Measurements from ENCODE around the gene COPS3. TPM values are rescaled to one million over a fixed set of nuclear protein-coding genes. Genes with fewer than 3 reads are reported as not detected.
"Not testable (repeated sequence)": the region's sequence is repeated elsewhere in the genome, so short reads cannot be mapped to it uniquely, and the experiment has no call there.

Gene COPS3
- total RNA-seq, 1 donor from 2014 or later, result 106 TPM

DNA sequence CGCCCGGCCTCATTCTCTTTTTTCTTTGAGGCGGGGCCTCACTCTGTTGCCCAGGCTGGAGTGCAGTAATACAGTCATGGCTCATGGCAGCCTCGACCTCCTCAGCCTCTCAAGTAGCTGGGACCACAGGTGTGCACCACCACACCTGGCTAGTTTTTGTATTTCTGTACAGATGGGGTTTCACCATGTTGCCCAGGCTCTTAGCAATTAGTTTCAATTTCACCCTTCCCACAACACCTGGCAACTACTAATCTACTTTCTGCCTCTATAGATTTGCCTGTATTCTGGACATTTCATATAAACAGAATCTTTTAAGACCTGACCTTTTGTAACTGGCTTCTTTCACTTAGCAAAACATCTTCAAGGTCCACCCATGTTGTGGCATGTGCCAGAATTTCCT lies 14.1 kb upstream of the COPS3 start:
- no peak for DNase-seq (ENCODE audit: low spot score)
- Mint-ChIP-seq H3K36me3 (ENCODE audit: low read depth) (no peaks in the 10 kb centered on the region), H3K27ac (no peak overlapping the region), H3K9me3 (no peaks in the 10 kb centered on the region), H3K4me1 (ENCODE audit: low read depth) (peaks cover 16% of the 10 kb centered on the region), H3K4me3 (ENCODE audit: low read depth) (no peak overlapping the region), H3K27me3 (ENCODE audit: low read depth) (peaks cover 2% of the 10 kb centered on the region)
- intact Hi-C loops (cut with micrococcal nuclease), result no loop called here

DNA sequence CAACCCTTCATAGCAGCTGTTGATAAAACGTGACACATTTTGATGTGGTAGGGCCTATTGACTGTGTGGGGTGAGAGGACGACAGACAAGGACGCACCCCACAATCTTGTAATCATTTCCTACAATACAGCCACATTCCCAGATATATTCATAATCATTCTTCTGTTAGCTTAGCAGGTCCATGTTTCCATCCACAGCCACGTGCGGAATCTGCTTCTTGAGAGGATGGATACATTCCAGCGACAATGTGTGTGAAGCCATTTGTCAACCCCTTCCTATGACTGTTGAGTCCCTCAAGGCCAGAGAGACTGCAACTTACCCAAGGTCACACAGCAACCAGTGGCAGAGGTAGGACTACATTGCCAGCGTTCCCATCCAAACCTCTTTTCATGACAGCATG lies 8.7 kb upstream of the COPS3 start:
- Mint-ChIP-seq H3K4me1 (ENCODE audit: low read depth) (no peaks in the 10 kb centered on the region), H3K4me3 (ENCODE audit: low read depth) (no peak overlapping the region)
- no peak for DNase-seq (ENCODE audit: low spot score)

DNA sequence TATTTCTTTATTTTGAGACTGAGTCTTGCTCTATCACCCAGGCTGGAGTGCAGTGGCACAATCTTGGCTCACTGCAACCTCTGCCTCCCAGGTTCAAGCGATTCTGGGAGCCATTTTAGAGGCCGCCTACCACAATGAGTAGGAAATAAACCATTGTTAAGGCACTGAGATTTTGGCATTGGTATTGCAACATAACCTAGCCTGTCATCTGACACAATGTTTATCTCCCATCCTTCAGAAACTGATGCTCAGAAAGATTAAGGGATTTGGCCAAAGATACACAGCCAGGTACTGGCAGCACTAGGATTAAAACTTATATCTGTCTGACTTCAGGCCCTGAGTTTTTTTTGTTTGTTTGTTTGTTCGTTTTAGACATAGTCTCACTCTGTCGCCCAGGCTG lies 8.0 kb upstream of the COPS3 start:
- intact Hi-C loops (cut with micrococcal nuclease), result no loop called here
- Mint-ChIP-seq H3K4me3 (ENCODE audit: low read depth) (no peak overlapping the region), H3K27me3 (ENCODE audit: low read depth) (peaks cover 2% of the 10 kb centered on the region), H3K4me1 (ENCODE audit: low read depth) (no peaks in the 10 kb centered on the region), H3K36me3 (ENCODE audit: low read depth) (no peaks in the 10 kb centered on the region), H3K27ac (no peak overlapping the region), H3K9me3 (no peaks in the 10 kb centered on the region)
- no peak for DNase-seq (ENCODE audit: low spot score)

More for the DNA sequence above, 8.7 kb upstream of the COPS3 start:
- Mint-ChIP-seq H3K9me3 (no peaks in the 10 kb centered on the region), H3K27me3 (ENCODE audit: low read depth) (peaks cover 2% of the 10 kb centered on the region), H3K36me3 (ENCODE audit: low read depth) (no peaks in the 10 kb centered on the region), H3K27ac (no peak overlapping the region)
- intact Hi-C loops (cut with micrococcal nuclease), result no loop called here

DNA sequence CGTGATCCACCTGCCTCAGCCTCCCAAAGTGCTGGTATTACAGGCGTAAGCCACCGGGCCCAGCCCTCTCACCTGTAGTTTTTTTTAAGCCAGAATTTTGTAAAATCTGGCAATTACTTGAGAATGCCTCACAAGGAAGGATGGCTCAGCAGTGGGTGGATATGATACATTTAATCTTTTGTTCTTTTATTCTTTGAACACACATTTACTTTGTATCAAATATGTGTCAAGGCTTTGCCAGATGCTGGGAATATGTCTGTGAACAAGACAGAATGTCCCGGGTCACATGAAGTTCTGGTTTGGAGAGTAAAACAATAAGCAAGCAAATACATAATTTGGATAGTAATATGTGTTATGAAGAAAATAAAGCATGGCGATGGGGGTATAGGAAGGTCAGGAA lies 4.9 kb upstream of the COPS3 start:
- Mint-ChIP-seq H3K9me3 (no peaks in the 10 kb centered on the region), H3K27ac (no peak overlapping the region), H3K4me1 (ENCODE audit: low read depth) (peaks cover 11% of the 10 kb centered on the region), H3K27me3 (ENCODE audit: low read depth) (no peaks in the 10 kb centered on the region), H3K4me3 (ENCODE audit: low read depth) (no peak overlapping the region), H3K36me3 (ENCODE audit: low read depth) (no peaks in the 10 kb centered on the region)
- intact Hi-C loops (cut with micrococcal nuclease), result no loop called here
- no peak for DNase-seq (ENCODE audit: low spot score)

DNA sequence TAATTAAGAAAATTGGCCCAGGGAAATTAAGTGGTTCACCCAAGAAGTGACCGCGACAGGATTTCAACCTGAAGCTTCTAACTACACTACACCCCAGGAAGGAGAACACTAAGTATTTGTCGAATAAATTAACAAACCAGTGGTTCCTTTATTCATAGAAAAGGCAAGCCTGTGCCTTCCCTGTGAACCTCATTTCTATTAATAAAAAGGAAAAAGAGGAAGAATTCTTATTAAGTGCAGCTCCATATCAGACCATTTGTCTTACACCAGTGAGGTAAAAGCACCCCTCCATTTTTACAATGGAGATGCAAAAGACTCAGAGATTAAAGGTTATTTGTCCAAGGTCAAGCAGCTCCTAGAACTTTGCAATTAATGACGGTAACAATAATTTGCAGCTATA lies 1.7 kb downstream of the COPS3 start:
- Mint-ChIP-seq H3K9me3 (no peaks in the 10 kb centered on the region), H3K27me3 (ENCODE audit: low read depth) (no peaks in the 10 kb centered on the region), H3K4me3 (ENCODE audit: low read depth) (peak overlapping the region; percentile 90), H3K36me3 (ENCODE audit: low read depth) (peaks cover 29% of the 10 kb centered on the region), H3K4me1 (ENCODE audit: low read depth) (peaks cover 30% of the 10 kb centered on the region), H3K27ac (peak overlapping the region; percentile 45)
- intact Hi-C loops (cut with micrococcal nuclease), result no loop called here
- no peak for DNase-seq (ENCODE audit: low spot score)

DNA sequence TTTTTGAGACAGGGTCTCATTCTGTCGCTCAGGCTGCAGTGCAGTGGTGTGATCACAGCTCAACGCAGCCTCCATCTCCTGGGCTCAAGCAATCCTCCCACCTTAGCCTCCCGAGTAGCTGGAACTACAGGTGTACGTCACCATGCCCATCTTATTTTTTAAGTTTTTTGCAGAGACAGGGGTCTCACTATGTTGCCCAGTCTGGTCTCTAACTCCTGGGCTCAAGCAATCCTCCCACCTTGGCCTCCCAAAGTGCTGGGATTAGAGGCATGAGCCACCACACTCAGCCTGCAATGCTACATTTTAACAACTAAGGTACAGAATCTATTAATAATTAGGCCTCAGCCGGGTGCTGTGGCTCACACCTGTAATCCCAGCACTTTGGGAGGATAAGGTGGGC lies 3.6 kb downstream of the COPS3 start:
- H3K27ac Mint-ChIP-seq; H3K27me3 Mint-ChIP-seq (ENCODE audit: low read depth): not testable (repeated sequence)

DNA sequence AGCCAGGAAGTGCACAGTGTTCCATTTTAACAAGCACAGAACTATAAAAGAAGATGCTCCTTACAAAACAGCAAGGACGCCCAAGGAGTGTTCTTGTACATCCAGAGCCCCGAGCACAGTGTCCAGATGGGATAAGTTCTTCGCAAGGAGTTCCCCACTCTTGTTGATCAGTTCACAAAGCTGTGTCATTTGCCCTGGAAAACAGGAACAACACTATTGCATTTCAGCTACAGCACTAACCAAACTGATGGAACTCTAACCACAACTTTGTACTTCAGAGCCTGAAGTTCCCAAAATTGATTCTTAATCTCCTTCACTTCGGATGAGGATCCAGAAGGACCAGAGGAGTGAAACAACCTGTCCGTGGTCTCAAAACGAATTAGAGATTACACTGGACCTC lies 5.1 kb downstream of the COPS3 start:
- Mint-ChIP-seq H3K36me3 (ENCODE audit: low read depth) (peaks cover 48% of the 10 kb centered on the region), H3K27ac (no peak overlapping the region)

More for the DNA sequence above, 3.6 kb downstream of the COPS3 start:
- peaks cover 46% of the 10 kb centered on the region for H3K36me3 Mint-ChIP-seq (ENCODE audit: low read depth)
- H3K4me3 Mint-ChIP-seq (ENCODE audit: low read depth); intact Hi-C loops (cut with micrococcal nuclease); H3K9me3 Mint-ChIP-seq; DNase-seq (ENCODE audit: low spot score): not testable (repeated sequence)
- H3K4me1 Mint-ChIP-seq (ENCODE audit: low read depth), result peaks cover 32% of the 10 kb centered on the region

DNA sequence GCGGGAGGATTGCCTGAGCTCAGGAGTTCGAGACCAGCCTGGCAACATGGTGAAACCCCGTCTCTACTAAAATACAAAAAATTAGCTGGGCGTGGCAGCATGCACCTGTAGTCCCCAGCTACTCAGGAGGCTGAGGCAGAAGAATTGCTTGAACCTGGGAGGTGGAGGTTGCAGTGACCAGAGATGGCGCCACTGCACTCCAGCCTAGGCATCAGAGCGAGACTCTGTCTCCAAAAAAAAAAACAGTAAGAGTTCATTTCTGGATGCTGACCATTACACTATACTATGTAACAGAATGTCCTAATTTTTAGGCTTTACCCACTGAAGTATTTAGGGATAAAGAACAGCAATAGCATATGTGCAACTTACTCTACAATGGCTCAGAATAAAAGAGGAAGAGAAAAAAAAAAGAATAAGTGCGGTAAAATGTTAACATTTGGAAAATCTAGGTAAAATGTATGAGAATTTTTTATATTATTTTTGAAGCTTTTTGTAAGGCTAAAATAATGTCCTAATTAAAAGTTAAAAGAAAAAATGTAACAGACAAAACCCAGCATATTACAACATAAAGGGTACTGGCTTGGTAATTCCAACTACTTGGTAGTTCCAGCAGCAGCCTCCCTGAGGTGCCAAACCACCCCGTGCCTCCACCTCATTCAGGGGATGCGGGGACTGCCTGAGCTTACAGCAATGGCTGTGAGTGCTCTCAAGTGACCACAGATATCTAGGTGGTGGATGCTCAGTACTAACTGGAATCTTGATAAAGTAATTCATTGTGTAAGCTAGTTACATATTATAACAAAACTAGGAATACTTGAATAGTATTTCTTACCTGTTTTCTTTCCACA lies 10.9 kb downstream of the COPS3 start:
- no peaks in the 10 kb centered on the region for H3K9me3 Mint-ChIP-seq
- H3K36me3 Mint-ChIP-seq (ENCODE audit: low read depth), result peaks cover 59% of the 10 kb centered on the region

More for the DNA sequence above, 5.1 kb downstream of the COPS3 start:
- Mint-ChIP-seq H3K4me3 (ENCODE audit: low read depth) (no peak overlapping the region), H3K9me3 (no peaks in the 10 kb centered on the region), H3K27me3 (ENCODE audit: low read depth) (no peaks in the 10 kb centered on the region), H3K4me1 (ENCODE audit: low read depth) (peaks cover 21% of the 10 kb centered on the region)
- no peak for DNase-seq (ENCODE audit: low spot score)
- intact Hi-C loops (cut with micrococcal nuclease), result no loop called here

DNA sequence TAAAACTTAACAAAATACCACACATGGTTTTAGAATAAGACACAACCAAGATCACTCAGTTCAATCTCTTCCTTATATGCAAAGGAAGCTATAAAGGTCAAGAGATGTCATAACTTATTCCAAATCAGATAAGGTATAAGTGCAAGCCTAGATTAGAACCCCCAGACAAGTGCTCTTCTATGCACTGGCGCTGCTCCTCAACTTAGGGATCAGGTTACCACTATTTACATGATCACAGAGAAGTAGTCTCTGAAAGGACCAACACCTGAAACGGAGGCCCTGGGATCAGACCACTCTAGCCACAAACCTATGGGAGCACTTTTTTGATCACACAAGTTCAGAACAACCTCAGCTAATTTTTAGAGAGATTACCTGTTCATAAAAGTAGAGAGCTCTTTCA lies 16.6 kb downstream of the COPS3 start:
- H3K9me3 Mint-ChIP-seq, result no peaks in the 10 kb centered on the region
- H3K27me3 Mint-ChIP-seq (ENCODE audit: low read depth), result no peaks in the 10 kb centered on the region
- no peak overlapping the region for H3K27ac Mint-ChIP-seq
- no peak for DNase-seq (ENCODE audit: low spot score)
- H3K36me3 Mint-ChIP-seq (ENCODE audit: low read depth), result peaks cover 63% of the 10 kb centered on the region
- H3K4me1 Mint-ChIP-seq (ENCODE audit: low read depth), result peaks cover 1% of the 10 kb centered on the region
- intact Hi-C loops (cut with micrococcal nuclease), result no loop called here
- no peak overlapping the region for H3K4me3 Mint-ChIP-seq (ENCODE audit: low read depth)

More for the DNA sequence above, 10.9 kb downstream of the COPS3 start:
- no peak overlapping the region for H3K27ac Mint-ChIP-seq
- H3K4me3 Mint-ChIP-seq (ENCODE audit: low read depth), result no peak overlapping the region
- intact Hi-C loops (cut with micrococcal nuclease), result no loop called here
- peaks cover 3% of the 10 kb centered on the region for H3K4me1 Mint-ChIP-seq (ENCODE audit: low read depth)
- no peaks in the 10 kb centered on the region for H3K27me3 Mint-ChIP-seq (ENCODE audit: low read depth)
- no peak for DNase-seq (ENCODE audit: low spot score)

DNA sequence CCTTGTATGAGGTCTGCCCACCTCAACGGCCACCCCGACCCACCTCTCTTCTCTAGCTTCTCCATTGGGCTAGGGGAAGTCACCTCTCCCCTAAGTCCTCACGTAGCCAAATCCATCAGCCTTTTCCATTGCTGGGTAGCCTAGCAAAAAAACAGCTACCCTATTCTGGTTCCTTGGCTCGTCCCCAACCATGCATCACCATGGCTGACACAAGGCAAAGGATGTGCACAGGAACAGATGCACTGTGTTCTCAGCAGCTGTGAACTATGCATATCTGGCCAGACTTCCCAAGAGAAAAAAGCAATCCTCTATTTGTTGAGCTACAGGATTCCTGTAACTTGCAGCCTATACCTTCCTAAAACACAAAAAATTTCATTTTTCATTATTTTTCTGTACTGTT lies 22.0 kb downstream of the COPS3 start:
- no peaks in the 10 kb centered on the region for H3K27me3 Mint-ChIP-seq (ENCODE audit: low read depth)
- H3K4me3 Mint-ChIP-seq (ENCODE audit: low read depth), result no peak overlapping the region
- no peak overlapping the region for H3K27ac Mint-ChIP-seq
- DNase-seq (ENCODE audit: low spot score), result no peak
- H3K36me3 Mint-ChIP-seq (ENCODE audit: low read depth), result peaks cover 70% of the 10 kb centered on the region
- no peaks in the 10 kb centered on the region for H3K4me1 Mint-ChIP-seq (ENCODE audit: low read depth)
- intact Hi-C loops (cut with micrococcal nuclease), result no loop called here
- no peaks in the 10 kb centered on the region for H3K9me3 Mint-ChIP-seq

DNA sequence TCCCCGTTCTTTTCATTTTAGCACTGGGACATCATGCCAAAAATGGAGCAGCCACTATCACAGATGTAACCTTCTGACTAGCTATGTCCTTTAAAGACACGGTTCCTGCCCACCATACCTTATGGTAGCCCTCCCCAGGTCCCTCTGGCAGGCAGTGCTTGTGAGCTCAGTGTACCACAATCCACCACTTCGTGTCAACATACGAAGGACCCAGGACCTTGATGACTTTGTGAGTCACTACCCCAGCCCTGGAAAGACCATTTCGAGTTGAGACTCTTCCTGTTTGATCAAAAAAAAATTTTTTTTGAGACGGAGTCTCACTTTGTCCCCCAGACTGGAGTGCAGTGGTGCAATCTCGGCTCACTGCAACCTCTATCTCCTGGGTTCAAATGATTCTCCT lies 23.0 kb downstream of the COPS3 start:
- H3K4me3 Mint-ChIP-seq (ENCODE audit: low read depth), result no peak overlapping the region
- H3K9me3 Mint-ChIP-seq, result no peaks in the 10 kb centered on the region
- DNase-seq (ENCODE audit: low spot score), result no peak
- intact Hi-C loops (cut with micrococcal nuclease), result no loop called here
- H3K27ac Mint-ChIP-seq, result no peak overlapping the region
- peaks cover 74% of the 10 kb centered on the region for H3K36me3 Mint-ChIP-seq (ENCODE audit: low read depth)
- H3K4me1 Mint-ChIP-seq (ENCODE audit: low read depth), result peaks cover 2% of the 10 kb centered on the region
- H3K27me3 Mint-ChIP-seq (ENCODE audit: low read depth), result no peaks in the 10 kb centered on the region

DNA sequence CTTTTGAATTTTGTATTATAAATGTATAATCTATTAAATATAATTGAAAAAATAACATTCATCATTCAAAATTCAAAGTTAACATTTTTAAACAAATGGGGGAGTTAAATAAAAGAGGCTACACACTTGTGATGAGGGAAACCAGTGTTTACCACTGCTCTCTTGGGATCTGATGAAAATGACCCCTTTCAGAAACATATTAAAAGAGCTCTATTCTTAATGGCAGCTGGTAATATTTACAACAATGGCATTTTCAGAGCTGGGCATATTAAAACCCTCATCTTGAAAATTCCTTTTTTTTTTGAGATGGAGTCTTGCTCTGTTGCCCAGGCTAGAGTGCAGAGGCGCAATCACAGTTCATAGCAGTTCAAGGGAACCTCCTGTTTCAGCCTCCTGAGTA lies 24.7 kb downstream of the COPS3 start:
- Mint-ChIP-seq H3K4me3 (ENCODE audit: low read depth) (no peak overlapping the region), H3K36me3 (ENCODE audit: low read depth) (peaks cover 80% of the 10 kb centered on the region), H3K27ac (no peak overlapping the region), H3K4me1 (ENCODE audit: low read depth) (peaks cover 2% of the 10 kb centered on the region), H3K9me3 (no peaks in the 10 kb centered on the region), H3K27me3 (ENCODE audit: low read depth) (no peaks in the 10 kb centered on the region)
- intact Hi-C loops (cut with micrococcal nuclease), result no loop called here
- DNase-seq (ENCODE audit: low spot score), result no peak

DNA sequence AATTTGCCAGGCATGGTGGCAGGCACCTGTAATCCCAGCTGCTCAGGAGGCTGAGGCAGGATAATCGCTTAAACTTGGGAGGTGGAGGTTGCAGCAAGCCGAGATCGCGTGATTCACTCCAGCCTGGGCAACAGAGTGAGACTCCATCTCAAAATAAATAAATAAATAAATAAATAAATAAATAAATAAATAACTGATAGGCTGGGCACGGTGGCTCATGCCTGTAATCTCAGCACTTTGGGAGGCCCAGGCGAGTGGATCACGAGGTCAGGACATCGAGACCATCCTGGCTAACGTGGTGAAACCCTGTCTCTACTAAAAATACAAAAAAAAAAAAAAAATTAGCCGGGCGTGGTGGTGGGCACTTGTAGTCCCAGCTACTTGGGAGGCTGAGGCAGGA lies 25.4 kb downstream of the COPS3 start:
- DNase-seq (ENCODE audit: low spot score); H3K27me3 Mint-ChIP-seq (ENCODE audit: low read depth); H3K4me1 Mint-ChIP-seq (ENCODE audit: low read depth); intact Hi-C loops (cut with micrococcal nuclease); H3K9me3 Mint-ChIP-seq; H3K4me3 Mint-ChIP-seq (ENCODE audit: low read depth); H3K27ac Mint-ChIP-seq: not testable (repeated sequence)
- H3K36me3 Mint-ChIP-seq (ENCODE audit: low read depth), result peaks cover 75% of the 10 kb centered on the region

All from activated T-helper 2 cell treated with anti-CD3 and anti-CD28 coated beads, Interferon-gamma antibody, Interleukin-2, Interleukin-4, amounts not matched to agents 10 μg/mL and 5 μg/mL and 100 μg/mL, durations not matched to agents 14 hours and 24 hours and 36 hours (primary cell).